Chondrocyte (in vitro differentiated cells): ENCODE results near the gene THRB. TPM values are rescaled to one million over a fixed set of nuclear protein-coding genes. Genes with fewer than 3 reads are reported as not detected.
A peak's percentile ranks its signal among the peaks of the same experiment; 100 is the strongest.

Experiments
- DNase-seq: peaks from one replicate; pipeline ENCODE4 v3.0.0; 2021; ENCODE audit warnings: mixed read lengths, low spot score
- H3K27ac Mint-ChIP-seq: one replicate; pipeline ENCODE4 v1.8.0; 2021; ENCODE audit warnings: mild to moderate bottlenecking, moderate library complexity, mixed read lengths; ENCODE audit not compliant: unreplicated experiment
- H3K27me3 Mint-ChIP-seq: 2 replicates; pipeline ENCODE4 v1.8.0; 2021; ENCODE audit warnings: low read depth, mixed read lengths
- H3K36me3 Mint-ChIP-seq: 2 replicates; pipeline ENCODE4 v1.8.0; 2021; ENCODE audit warnings: low read depth, mixed read lengths
- H3K4me1 Mint-ChIP-seq: 2 replicates; pipeline ENCODE4 v1.8.0; 2021; ENCODE audit warnings: low read depth, mild to moderate bottlenecking, mixed read lengths
- H3K4me3 Mint-ChIP-seq: one replicate; pipeline ENCODE4 v1.8.0; 2021; ENCODE audit warnings: mild to moderate bottlenecking, moderate library complexity, mixed read lengths; ENCODE audit not compliant: unreplicated experiment
- H3K9me3 Mint-ChIP-seq: 2 replicates; pipeline ENCODE4 v1.8.0; 2021; ENCODE audit warnings: low read depth, mixed read lengths
- CTCF ChIP-seq: fragments of 200-600 bp; sonication (generic); IDR thresholded peaks from 2 replicates; pipeline ENCODE4 v1.5.0; 2021; ENCODE audit warnings: antibody characterized with exemption, mild to moderate bottlenecking, moderate library complexity
- total RNA-seq: library from RNA; stranded (reverse); gene quantifications from 3 replicates; pipeline ENCODE4 v1.2.1, GENCODE V29; 2021

THRB gene
- total RNA-seq, 1 donor from 2014 or later: 3.8 TPM

- no peak for DNase-seq
- Mint-ChIP-seq H3K27me3 (no peaks in the 10 kb centered on the region), H3K9me3 (no peaks in the 10 kb centered on the region), H3K4me3 (no peak overlapping the region), H3K36me3 (no peaks in the 10 kb centered on the region), H3K4me1 (peaks cover 27% of the 10 kb centered on the region), H3K27ac (peak overlapping the region; percentile 83)
- no peak for TF ChIP-seq CTCF
These were observed 121.3 kb downstream of the THRB start for GRCh38 chr3:24373198-24373959.

- H3K4me3 Mint-ChIP-seq: no peak overlapping the region
- no peak for DNase-seq
- no peaks in the 10 kb centered on the region for H3K27me3 Mint-ChIP-seq
- H3K9me3 Mint-ChIP-seq: no peaks in the 10 kb centered on the region
- H3K27ac Mint-ChIP-seq: peak overlapping the region; percentile 83
- no peak for TF ChIP-seq CTCF
- no peaks in the 10 kb centered on the region for H3K36me3 Mint-ChIP-seq
- H3K4me1 Mint-ChIP-seq: peaks cover 28% of the 10 kb centered on the region
These were observed 122.0 kb downstream of the THRB start for GRCh38 chr3:24372559-24373197.

GRCh38 chr3:24370352-24371090 is 124.1 kb downstream of the THRB start:
- Mint-ChIP-seq H3K9me3 (no peaks in the 10 kb centered on the region), H3K27ac (no peak overlapping the region)
- no peak for TF ChIP-seq CTCF

GRCh38 chr3:24368605-24369004 is 126.0 kb downstream of the THRB start:
- DNase-seq: no peak
- H3K9me3 Mint-ChIP-seq: no peaks in the 10 kb centered on the region
- H3K27me3 Mint-ChIP-seq: no peaks in the 10 kb centered on the region
- no peak overlapping the region for H3K4me3 Mint-ChIP-seq
- no peaks in the 10 kb centered on the region for H3K36me3 Mint-ChIP-seq
- no peak overlapping the region for H3K27ac Mint-ChIP-seq
- peaks cover 32% of the 10 kb centered on the region for H3K4me1 Mint-ChIP-seq
- TF ChIP-seq CTCF: no peak

More at GRCh38 chr3:24370352-24371090, 124.1 kb downstream of the THRB start:
- Mint-ChIP-seq H3K4me3 (no peak overlapping the region), H3K4me1 (peaks cover 26% of the 10 kb centered on the region), H3K27me3 (no peaks in the 10 kb centered on the region), H3K36me3 (no peaks in the 10 kb centered on the region)
- DNase-seq: no peak

- Mint-ChIP-seq H3K4me1 (peaks cover 31% of the 10 kb centered on the region), H3K4me3 (no peak overlapping the region), H3K9me3 (no peaks in the 10 kb centered on the region), H3K36me3 (no peaks in the 10 kb centered on the region), H3K27ac (no peak overlapping the region), H3K27me3 (no peaks in the 10 kb centered on the region)
- TF ChIP-seq CTCF: no peak
- no peak for DNase-seq
These were observed 126.9 kb downstream of the THRB start for GRCh38 chr3:24367664-24368264.
